ENCODE data around the gene SIGLEC6. TPM values are rescaled to one million over a fixed set of nuclear protein-coding genes. Genes with fewer than 3 reads are reported as not detected.

Gene SIGLEC6
- total and polyA plus RNA-seq, 9 donors, result 0.07 to 0.29 (median 0.22) TPM; not detected in 4

GRCh38 chr19:51539821-51540366 is 8.4 kb upstream of the SIGLEC6 start:
- Histone ChIP-seq H3K27me3 (ENCODE audit: control insufficient read depth, insufficient read depth, low read length) (peaks cover 2% of the 10 kb centered on the region), H3K9me3 (replicated peaks; ENCODE audit: control insufficient read depth, low read depth, low read length) (no peaks in the 10 kb centered on the region), H3K27ac (ENCODE audit: low read length) (no peak overlapping the region), H3K4me3 (ENCODE audit: low read length) (no peak overlapping the region), H3K36me3 (ENCODE audit: control insufficient read depth, insufficient read depth, low read length) (no peaks in the 10 kb centered on the region), H3K4me1 (ENCODE audit: control insufficient read depth, insufficient read depth, low read length) (no peaks in the 10 kb centered on the region)
- DNase-seq, result no peak
- 88% methylated on average over 2 of the region's 4 CpGs for WGBS (ENCODE audit: insufficient coverage)

- Histone ChIP-seq H3K36me3 (ENCODE audit: control insufficient read depth, insufficient read depth, low read length) (no peaks in the 10 kb centered on the region), H3K27me3 (ENCODE audit: control insufficient read depth, insufficient read depth, low read length) (peaks cover 7% of the 10 kb centered on the region), H3K4me1 (ENCODE audit: control insufficient read depth, insufficient read depth, low read length) (no peaks in the 10 kb centered on the region), H3K4me3 (ENCODE audit: low read length) (no peak overlapping the region), H3K27ac (ENCODE audit: low read length) (no peak overlapping the region), H3K9me3 (replicated peaks; ENCODE audit: control insufficient read depth, low read depth, low read length) (no peaks in the 10 kb centered on the region)
- no peak for DNase-seq
- WGBS (ENCODE audit: insufficient coverage), result no CpG with 5 or more reads among the region's 1 CpG
Measured at GRCh38 chr19:51535535-51535934, 4.1 kb upstream of the SIGLEC6 start.

- DNase-seq, result no peak
- WGBS (ENCODE audit: insufficient coverage), result 78% methylated on average over 5 of the region's 8 CpGs
- H3K27ac ChIP-seq (ENCODE audit: low read length), result no peak overlapping the region
- H3K27me3 ChIP-seq (ENCODE audit: control insufficient read depth, insufficient read depth, low read length), result peaks cover 7% of the 10 kb centered on the region
- no peaks in the 10 kb centered on the region for H3K9me3 ChIP-seq (replicated peaks; ENCODE audit: control insufficient read depth, low read depth, low read length)
- no peak overlapping the region for H3K4me3 ChIP-seq (ENCODE audit: low read length)
- H3K36me3 ChIP-seq (ENCODE audit: control insufficient read depth, insufficient read depth, low read length), result no peaks in the 10 kb centered on the region
- H3K4me1 ChIP-seq (ENCODE audit: control insufficient read depth, insufficient read depth, low read length), result no peaks in the 10 kb centered on the region
Measured at GRCh38 chr19:51530616-51531015, 854 bp downstream of the SIGLEC6 start.

GRCh38 chr19:51529301-51529700 is 2.2 kb downstream of the SIGLEC6 start:
- no peak for DNase-seq
- Histone ChIP-seq H3K9me3 (replicated peaks; ENCODE audit: control insufficient read depth, low read depth, low read length) (no peaks in the 10 kb centered on the region), H3K4me1 (ENCODE audit: control insufficient read depth, insufficient read depth, low read length) (no peaks in the 10 kb centered on the region), H3K36me3 (ENCODE audit: control insufficient read depth, insufficient read depth, low read length) (no peaks in the 10 kb centered on the region), H3K27me3 (ENCODE audit: control insufficient read depth, insufficient read depth, low read length) (peaks cover 7% of the 10 kb centered on the region), H3K27ac (ENCODE audit: low read length) (no peak overlapping the region), H3K4me3 (ENCODE audit: low read length) (no peak overlapping the region)
- 100% methylated on average over 1 of the region's 2 CpGs for WGBS (ENCODE audit: insufficient coverage)

- no peaks in the 10 kb centered on the region for H3K27me3 ChIP-seq (ENCODE audit: control insufficient read depth, insufficient read depth, low read length)
- 37% methylated on average over 3 of the region's 4 CpGs for WGBS (ENCODE audit: insufficient coverage)
- H3K27ac ChIP-seq (ENCODE audit: low read length), result no peak overlapping the region
- DNase-seq, result no peak
- no peak overlapping the region for H3K4me3 ChIP-seq (ENCODE audit: low read length)
- H3K9me3 ChIP-seq (replicated peaks; ENCODE audit: control insufficient read depth, low read depth, low read length), result no peaks in the 10 kb centered on the region
- H3K36me3 ChIP-seq (ENCODE audit: control insufficient read depth, insufficient read depth, low read length), result no peaks in the 10 kb centered on the region
- no peaks in the 10 kb centered on the region for H3K4me1 ChIP-seq (ENCODE audit: control insufficient read depth, insufficient read depth, low read length)
Measured at GRCh38 chr19:51525651-51526050, 5.8 kb downstream of the SIGLEC6 start.

- Histone ChIP-seq H3K27ac (ENCODE audit: low read length) (no peak overlapping the region), H3K36me3 (ENCODE audit: control insufficient read depth, insufficient read depth, low read length) (no peaks in the 10 kb centered on the region), H3K4me3 (ENCODE audit: low read length) (no peak overlapping the region), H3K4me1 (ENCODE audit: control insufficient read depth, insufficient read depth, low read length) (no peaks in the 10 kb centered on the region), H3K27me3 (ENCODE audit: control insufficient read depth, insufficient read depth, low read length) (no peaks in the 10 kb centered on the region), H3K9me3 (replicated peaks; ENCODE audit: control insufficient read depth, low read depth, low read length) (no peaks in the 10 kb centered on the region)
- WGBS (ENCODE audit: insufficient coverage), result 79% methylated on average over 8 of the region's 8 CpGs
- no peak for DNase-seq
Measured at GRCh38 chr19:51524666-51525264, 6.7 kb downstream of the SIGLEC6 start.

GRCh38 chr19:51521781-51522180 is 9.7 kb downstream of the SIGLEC6 start:
- H3K9me3 ChIP-seq (replicated peaks; ENCODE audit: control insufficient read depth, low read depth, low read length), result no peaks in the 10 kb centered on the region
- no peaks in the 10 kb centered on the region for H3K36me3 ChIP-seq (ENCODE audit: control insufficient read depth, insufficient read depth, low read length)
- no peaks in the 10 kb centered on the region for H3K4me1 ChIP-seq (ENCODE audit: control insufficient read depth, insufficient read depth, low read length)
- no peak for DNase-seq
- H3K27me3 ChIP-seq (ENCODE audit: control insufficient read depth, insufficient read depth, low read length), result no peaks in the 10 kb centered on the region
- H3K4me3 ChIP-seq (ENCODE audit: low read length), result no peak overlapping the region
- 33% methylated on average over 1 of the region's 2 CpGs for WGBS (ENCODE audit: insufficient coverage)
- no peak overlapping the region for H3K27ac ChIP-seq (ENCODE audit: low read length)

GRCh38 chr19:51521357-51521756 is 10.1 kb downstream of the SIGLEC6 start:
- DNase-seq, result no peak
- no peaks in the 10 kb centered on the region for H3K27me3 ChIP-seq (ENCODE audit: control insufficient read depth, insufficient read depth, low read length)
- H3K27ac ChIP-seq (ENCODE audit: low read length), result no peak overlapping the region
- no peaks in the 10 kb centered on the region for H3K4me1 ChIP-seq (ENCODE audit: control insufficient read depth, insufficient read depth, low read length)
- no peaks in the 10 kb centered on the region for H3K36me3 ChIP-seq (ENCODE audit: control insufficient read depth, insufficient read depth, low read length)
- no peak overlapping the region for H3K4me3 ChIP-seq (ENCODE audit: low read length)
- H3K9me3 ChIP-seq (replicated peaks; ENCODE audit: control insufficient read depth, low read depth, low read length), result no peaks in the 10 kb centered on the region
- WGBS (ENCODE audit: insufficient coverage), result no CpG with 5 or more reads among the region's 2 CpGs

- no CpG with 5 or more reads among the region's 2 CpGs for WGBS (ENCODE audit: insufficient coverage)
- Histone ChIP-seq H3K27me3 (ENCODE audit: control insufficient read depth, insufficient read depth, low read length) (no peaks in the 10 kb centered on the region), H3K9me3 (replicated peaks; ENCODE audit: control insufficient read depth, low read depth, low read length) (no peaks in the 10 kb centered on the region), H3K36me3 (ENCODE audit: control insufficient read depth, insufficient read depth, low read length) (no peaks in the 10 kb centered on the region), H3K27ac (ENCODE audit: low read length) (no peak overlapping the region), H3K4me3 (ENCODE audit: low read length) (no peak overlapping the region), H3K4me1 (ENCODE audit: control insufficient read depth, insufficient read depth, low read length) (no peaks in the 10 kb centered on the region)
- no peak for DNase-seq
Measured at GRCh38 chr19:51520728-51521127, 10.7 kb downstream of the SIGLEC6 start.

- 0% methylated on average over 1 of the region's 3 CpGs for WGBS (ENCODE audit: insufficient coverage)
- H3K4me1 ChIP-seq (ENCODE audit: control insufficient read depth, insufficient read depth, low read length), result no peaks in the 10 kb centered on the region
- no peaks in the 10 kb centered on the region for H3K36me3 ChIP-seq (ENCODE audit: control insufficient read depth, insufficient read depth, low read length)
- no peaks in the 10 kb centered on the region for H3K27me3 ChIP-seq (ENCODE audit: control insufficient read depth, insufficient read depth, low read length)
- no peak overlapping the region for H3K27ac ChIP-seq (ENCODE audit: low read length)
- peak; percentile 48 for DNase-seq
- no peak overlapping the region for H3K4me3 ChIP-seq (ENCODE audit: low read length)
- no peaks in the 10 kb centered on the region for H3K9me3 ChIP-seq (replicated peaks; ENCODE audit: control insufficient read depth, low read depth, low read length)
Measured at GRCh38 chr19:51514866-51515481, 16.5 kb downstream of the SIGLEC6 start.

All from muscle of leg (tissue), 11 donors.